Left hindlimb (tissue), 1 donor: ENCODE results near the gene SLC10A7.

Experiments
- DNase-seq: peaks from one replicate; pipeline ENCODE4 v3.0.0-alpha.2; 2018

SLC10A7 gene

DNA sequence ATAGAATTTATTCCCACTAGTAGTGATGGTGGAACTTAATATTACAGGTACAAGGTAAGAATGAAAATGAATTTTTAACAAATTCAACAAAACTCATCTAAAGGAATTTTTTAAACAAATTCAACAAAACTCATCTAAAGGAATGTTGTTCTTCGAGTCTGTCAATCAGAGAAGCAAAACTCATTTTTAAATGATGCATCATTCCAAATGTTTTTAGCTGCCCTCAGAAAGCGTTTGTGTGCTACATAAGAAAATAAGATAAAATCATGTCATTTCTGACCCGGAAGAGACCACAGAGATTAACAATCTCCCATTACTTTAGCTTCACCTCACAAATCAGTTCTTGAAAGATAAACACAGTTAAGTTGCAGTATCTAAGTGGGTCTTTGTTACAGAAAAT lies 178.0 kb downstream of the SLC10A7 start:
- no peak for DNase-seq

DNA sequence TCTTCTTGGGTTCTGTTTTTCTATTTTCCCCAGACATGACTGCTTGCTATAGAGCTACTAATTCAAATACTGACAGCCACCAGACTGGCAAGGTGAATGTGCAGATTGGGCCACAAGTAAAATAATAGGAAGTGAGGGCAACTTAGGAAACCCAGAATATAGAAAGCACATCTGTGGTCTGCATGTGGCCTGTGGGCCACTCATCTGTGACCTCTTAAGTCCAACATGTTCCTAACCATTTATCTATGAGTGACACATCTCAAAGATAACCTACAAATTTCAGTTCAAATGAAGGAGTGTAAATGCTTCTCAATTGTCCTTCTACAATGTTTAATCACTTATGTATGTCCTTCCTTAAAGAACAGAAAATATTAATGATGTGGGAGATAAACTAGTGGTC lies 178.5 kb downstream of the SLC10A7 start:
- DNase-seq, result no peak

DNA sequence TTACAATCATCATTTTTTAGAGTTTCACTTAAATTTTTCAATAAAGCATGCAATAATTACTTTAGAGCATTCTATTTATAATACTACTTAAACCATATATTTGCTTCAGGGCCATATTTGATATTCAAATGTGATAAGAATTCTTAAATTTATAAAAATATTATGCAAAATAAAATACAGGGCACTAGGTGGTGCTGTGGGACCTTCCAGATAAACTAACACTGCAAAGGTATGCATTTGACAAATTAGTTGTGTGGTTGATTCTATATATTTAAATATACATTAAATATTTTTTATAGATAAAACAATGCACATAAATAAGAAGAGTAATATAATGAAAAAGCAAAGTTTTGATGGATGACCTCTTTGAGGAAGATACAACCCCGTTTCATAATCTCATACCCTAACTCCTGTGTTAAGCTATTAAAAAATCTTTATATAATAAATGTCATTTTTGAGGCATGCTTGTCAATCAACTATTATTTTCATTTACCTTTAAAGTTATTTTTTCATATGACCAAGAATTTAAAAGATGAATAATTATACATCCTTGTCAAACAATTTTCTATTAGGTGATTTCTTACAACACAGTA lies 179.0 kb downstream of the SLC10A7 start:
- no peak for DNase-seq

DNA sequence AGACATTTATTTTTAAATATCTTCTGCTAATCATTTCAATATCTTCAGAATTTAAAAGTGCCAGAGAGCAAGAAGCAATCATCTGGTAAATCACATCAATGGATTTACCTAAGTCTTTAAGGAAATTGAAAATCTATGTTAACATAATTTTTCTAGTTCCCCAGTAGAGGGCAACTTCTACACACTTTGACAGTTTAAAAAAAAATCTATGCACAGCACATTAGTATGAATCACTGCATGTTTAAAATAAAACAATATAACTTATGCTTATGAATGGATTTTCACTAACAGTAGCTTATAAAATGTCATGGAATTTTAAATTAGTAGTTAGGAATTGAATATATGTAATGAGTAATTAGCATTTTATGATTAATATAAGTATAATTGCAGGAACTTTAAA lies 180.9 kb downstream of the SLC10A7 start:
- no peak for DNase-seq

DNA sequence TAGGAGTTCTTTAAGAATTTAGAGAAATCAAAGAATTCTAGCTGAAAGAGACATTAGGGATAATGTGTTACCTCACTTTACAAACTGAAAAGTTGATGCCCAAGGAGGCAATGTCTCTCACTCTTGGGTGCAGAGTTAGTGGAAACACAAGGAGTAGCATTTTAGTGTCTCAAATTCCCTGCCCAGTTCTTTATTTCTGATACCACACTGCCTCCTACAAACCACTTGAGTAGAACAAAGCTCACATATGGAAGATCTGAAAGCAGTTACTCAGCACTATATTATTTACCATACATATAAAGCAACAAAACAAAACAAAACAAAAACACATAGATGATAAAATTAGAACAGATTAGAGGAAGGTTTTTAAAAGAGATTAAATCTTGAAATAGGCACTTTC lies 183.2 kb downstream of the SLC10A7 start:
- DNase-seq, result no peak

DNA sequence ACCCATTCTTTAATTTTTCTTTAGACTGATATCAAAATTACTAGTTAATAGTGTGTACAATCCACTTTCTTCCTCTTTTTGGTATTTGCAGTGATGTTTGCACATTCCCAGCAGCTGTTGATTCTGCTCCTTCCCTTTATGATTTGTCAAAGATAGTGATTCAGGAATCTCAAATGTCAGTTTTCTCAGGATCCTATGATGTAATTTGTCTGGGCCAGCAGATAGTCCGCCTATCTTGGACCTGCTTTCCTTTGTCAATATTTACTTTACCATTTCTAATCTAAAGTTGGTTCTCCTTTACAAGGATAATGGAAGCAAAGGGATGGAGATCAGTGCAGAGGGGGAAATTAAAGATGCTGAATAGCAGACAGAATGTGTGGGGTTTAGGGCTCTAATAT lies 185.3 kb downstream of the SLC10A7 start:
- no peak for DNase-seq

DNA sequence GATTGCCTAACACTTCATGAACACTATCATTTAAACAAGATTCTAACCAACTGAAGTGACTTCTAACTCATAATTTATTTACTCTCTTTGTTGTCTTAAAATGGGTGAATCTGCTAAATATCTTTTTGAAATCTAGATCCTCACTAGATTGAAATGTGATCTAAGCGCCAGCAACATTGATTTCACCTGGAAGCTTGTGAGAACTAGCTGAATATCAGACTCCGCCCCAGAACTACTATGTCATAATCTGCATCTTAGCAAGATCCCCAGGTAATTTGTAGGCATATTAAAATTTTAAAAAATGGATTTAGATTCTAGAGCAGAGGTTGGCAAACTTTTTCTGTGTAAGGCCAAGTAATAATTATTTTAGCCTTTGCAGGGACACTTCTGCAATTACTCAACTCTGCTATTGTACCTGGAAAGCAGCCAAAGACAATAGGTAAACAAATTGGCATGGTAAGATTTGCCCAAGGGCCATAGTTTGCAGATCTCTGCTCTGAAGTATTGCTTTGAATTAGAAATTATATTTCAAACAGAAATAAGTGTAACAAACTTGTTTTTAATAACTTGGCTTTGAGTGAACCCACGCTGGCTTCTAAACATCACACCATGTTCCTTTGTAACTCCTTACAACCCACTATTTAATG lies 185.9 kb downstream of the SLC10A7 start:
- no peak for DNase-seq

DNA sequence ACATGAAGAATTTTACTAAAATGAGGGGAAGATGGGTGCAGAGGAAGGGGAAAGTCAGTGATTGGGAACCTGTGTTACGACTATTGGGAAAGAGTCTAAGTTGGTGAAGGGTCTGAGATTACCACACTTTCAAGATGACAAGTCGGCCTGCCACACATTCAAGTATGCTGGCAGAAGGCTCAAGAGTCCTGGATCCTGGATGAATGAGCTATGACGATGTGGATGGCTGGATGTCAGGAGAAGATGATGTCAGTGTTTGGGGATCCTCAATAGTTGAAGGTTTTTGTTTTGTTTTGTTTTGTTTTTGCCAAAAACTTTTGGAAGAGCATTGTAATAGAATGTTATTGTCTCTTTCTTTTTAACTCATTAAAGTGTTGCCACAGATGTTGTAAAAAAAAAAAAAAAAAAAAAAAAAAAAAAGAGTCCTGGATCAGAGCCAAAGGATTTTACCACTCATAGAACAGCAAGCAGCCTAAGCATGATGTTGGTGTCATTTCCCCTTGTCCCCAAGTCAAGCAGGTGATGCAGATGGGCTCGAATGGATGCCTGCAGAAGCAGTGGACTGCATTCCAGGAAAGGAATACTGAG lies 186.8 kb downstream of the SLC10A7 start:
- no peak for DNase-seq

DNA sequence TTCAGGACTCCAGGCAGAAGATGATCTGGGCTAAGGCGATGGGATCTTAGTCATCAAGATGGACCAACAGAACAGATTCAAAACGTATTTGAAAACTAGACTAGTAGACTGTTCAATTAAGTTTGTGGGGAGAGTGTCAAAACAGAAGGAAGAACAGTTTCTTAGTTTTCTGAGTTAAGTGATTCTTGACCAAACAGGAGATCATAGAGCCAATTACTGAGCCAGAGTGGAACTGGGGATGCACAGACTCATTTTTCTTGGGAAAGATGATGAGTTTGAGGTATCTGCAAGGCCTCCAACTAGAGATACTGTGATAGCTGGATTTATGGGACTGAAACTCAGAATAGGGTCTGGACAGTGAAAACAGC lies 187.9 kb downstream of the SLC10A7 start:
- no peak for DNase-seq

DNA sequence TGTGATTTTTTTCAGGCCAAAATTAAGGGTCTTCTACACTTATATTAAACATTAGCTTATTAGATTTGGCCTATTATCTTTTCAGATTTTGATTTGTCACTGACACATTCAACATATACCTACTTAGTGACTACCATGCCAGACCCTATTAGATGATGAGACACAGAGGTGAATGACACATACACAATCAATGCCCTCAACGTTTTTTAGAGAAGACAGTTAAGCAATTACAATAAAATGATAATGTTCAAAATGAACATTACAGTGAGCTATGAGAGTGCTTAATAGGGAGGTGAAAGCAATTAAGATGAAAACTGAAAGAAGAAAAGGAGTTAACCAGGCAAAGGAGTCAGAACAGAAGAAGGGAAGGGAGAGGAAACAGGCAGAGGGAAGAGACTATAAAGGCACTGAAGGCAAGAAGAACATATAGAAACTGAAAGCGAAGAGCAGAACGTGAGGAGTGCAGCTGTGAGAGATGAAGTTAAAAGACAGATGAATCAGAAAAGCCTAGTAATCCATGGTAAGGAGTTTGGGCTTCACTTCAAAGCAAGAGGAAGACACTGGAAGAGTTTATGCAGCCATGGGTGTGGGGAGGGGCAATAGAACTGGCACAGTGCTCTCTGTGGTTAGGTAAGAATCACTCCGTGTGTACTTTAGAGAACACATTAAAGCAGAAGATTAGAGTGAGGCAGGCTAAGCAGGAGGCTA lies 188.4 kb downstream of the SLC10A7 start:
- DNase-seq, result no peak

DNA sequence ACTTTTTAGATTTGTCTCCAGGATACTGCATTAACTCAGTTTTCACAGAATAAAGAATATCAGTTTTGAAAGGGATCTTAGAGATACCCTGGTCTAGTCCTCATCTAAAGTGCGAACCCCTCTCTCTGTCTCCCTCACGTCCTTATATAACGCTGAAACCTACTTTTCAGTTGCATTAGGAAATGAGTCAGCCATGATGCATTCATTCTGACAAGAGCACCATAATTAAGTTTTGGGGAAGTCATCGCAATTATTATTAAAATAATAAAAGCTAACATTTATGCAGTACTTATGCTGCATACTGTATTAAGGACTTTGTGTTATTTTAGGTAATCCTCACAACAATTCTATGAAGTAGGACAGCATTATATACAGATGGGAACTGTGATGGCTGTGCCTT lies 191.3 kb downstream of the SLC10A7 start:
- DNase-seq, result no peak

DNA sequence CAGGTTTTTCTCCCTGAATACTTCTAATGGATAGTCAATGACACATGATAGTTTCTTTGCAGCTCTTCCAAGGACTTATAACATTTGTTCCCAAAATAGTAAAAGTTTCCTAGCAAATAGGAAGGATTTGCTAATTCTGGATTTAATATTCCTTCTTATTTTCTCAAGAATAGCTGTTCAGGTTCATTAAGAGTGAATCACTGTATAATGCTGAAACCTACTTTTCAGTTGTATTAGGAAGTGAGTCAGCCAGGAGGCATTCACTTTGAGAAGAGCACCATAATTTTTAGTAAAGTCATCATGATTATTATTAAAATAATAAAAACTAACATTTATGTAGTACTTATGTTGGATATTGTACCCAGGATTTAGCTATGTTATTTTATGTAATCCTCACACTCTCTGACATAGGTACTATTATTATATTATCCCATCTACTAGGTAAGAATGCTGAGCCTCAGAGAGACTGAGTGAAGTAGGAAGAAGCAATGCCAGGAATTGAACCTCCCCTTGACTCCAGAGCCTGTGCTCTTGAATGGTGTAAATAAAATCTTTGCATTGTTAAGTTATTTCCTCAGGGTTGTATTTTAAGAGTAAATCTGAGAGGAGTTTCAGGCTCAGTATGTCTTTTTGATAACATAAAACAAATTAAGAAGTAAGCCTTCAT lies 192.6 kb downstream of the SLC10A7 start:
- no peak for DNase-seq

DNA sequence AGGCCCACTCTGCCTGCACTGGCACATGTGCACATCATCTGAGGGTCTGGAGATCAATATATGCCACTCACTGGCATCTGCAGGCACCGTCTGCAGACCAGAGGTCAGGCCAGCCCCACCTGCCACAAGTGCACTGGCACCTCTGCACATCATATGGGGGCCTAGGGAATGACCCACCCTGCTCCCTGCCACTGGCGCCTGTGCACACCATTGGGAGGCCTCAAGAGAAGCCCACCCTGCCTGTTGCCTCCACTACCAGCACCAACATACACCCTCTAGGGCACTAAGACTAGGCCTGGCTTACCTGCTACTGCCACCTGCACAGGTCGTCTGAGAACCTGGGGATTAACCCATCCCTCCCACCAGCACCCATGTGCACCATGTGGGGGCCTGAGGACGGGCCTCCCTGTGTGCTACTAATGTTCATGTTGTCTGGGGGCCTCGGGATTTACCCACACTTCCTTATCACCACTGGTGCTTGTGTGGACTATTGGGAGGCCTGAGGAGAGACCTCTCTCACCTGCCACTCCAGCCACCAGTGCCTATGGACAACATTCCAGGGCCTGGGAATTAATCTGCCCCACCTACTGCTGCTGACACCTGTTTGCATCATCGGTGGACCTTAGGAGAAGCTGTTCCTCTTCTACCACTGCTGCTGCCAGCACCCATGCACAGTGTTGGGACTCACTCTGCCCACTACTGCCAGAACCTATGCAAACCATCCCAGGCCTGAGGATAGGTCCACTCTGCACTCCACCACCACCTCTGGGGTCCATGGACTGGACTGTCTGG lies 193.7 kb downstream of the SLC10A7 start:
- DNase-seq, result no peak

DNA sequence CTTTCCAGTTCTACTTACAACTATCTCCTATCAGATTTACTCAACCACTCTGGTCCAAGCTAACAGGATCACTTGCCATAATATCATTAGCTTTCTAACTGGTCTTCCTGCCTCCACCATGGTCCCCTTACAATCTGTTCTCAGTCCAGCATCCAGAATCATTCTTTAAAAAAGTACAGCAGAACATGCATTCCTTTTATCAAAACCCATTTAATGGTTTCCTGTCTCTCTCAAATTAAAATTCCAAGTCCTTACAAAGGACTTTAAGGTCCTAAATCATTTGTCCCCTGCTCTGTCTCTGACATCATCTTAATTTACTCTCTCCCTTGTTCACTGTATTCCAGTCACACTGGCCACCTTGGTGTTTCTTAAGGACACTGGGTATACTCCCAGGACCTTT lies 202.8 kb downstream of the SLC10A7 start:
- DNase-seq, result no peak

DNA sequence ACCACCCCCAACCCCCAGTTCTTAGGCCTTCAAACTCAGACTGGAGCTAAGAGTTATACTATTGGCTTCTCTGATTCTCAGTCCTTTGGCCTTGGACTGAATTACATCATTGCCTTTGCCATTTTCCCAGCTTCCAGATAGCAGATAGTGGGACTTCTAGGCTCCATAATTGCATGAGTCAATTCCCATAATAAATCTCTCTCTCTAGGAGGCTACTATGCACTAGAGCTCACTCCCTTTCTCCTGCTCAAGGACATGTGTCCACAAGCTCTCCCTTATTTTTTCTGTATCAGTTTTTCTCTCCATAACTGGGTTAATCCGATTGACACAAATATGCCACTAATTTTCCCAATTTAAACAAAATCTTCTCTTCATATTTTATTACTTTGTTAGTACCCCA lies 204.0 kb downstream of the SLC10A7 start:
- no peak for DNase-seq

DNA sequence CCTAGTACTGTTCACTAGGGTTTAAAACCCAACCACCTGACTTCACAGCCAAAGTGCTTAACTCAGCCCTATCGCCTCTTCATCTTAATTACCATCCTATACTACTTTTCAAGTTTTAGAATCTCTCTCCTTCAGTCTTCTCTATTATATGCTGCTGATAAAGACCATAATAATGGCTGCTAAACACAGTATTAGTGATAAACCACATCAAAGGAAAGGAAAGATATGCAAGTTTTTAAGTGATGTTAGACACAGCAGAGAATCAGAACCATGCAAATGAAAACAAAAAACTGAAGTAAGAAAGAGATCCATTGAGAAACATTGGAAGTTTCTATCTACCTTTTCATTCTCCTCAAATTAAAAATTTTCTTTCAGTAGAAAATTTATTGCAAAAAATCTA lies 206.6 kb downstream of the SLC10A7 start:
- no peak for DNase-seq

DNA sequence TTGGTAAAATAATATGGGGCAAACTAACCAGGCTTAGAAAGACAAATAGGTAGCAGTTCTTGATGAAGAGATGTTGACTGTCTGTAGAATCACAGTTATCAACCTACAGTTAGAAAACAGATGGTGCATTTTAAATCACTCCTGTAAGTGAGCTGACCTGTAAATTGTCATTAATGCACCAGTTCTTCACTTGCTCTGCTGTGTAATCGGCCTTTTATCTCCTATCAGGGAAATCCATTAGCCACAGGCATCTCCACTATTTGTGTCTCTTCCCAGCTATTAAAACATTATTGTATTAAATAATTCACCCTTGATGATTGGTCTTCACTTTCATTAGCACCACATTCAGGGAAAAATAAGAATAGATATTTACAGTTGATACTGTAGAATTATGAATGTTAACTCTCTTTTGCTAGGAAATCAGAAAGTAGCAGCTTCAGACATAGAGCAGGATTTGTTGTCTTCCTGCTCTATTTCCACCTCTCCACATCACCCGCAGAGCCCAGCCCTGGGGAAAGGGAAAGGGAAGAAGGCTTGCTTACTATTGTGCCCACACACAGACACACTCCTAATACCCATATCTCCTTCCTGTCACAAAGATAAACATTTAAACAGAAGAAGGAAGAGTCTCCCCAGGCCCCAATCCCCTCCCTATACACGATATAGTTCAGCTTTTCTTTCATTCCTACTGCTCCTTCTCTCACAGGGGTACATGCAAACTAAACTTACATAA lies 210.3 kb downstream of the SLC10A7 start:
- DNase-seq, result no peak

DNA sequence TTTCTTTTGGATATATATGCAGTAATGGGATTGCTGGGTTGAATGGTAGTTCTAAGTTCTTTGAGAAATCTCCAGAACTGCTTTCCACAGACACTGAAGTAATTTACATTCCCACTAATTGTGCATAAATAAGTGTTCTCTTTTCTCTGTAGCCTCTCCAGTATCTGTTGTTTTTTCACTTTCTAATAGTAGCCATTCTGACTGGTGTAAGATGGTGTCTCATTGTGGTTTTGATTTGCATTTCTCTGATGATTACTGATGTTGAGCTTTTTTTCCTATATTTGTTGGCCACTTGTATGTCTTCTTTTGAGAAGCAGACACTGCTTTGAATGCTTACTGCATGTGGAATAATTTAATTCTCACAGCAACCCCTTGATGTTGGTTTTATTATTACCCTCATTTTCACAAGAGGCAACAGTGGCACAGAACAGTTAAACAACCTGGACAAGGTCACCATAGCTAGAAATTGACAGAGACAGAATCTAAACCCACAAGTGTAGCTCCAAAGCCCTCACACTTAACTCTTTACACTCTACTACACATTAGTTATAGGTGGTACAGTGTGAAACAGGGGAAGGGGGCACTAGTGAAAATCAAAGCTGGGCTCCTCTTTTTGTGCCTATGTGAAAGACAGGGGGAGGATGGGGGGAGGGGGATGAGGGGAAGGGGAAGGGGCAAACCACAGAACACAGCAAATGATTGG lies 211.3 kb downstream of the SLC10A7 start:
- DNase-seq, result no peak

DNA sequence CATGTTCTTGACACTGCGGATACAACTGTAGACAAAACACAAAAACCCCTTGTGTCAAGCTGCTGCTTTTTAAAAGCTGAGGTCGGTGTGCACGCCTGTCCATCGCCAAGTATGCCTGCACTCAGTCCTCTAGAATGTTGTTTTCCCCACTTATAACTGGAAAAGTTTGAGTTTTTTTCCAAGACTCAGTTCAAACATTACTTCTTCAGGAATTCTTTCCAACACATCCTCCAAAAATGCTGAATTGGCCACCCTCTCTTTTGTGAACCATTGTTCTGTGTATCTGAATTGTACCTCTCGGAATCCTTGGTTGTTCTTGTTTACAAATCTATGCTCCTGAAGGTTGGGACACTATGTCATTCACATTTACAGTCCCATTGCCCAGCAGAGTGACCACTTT lies 212.8 kb downstream of the SLC10A7 start:
- DNase-seq, result no peak

DNA sequence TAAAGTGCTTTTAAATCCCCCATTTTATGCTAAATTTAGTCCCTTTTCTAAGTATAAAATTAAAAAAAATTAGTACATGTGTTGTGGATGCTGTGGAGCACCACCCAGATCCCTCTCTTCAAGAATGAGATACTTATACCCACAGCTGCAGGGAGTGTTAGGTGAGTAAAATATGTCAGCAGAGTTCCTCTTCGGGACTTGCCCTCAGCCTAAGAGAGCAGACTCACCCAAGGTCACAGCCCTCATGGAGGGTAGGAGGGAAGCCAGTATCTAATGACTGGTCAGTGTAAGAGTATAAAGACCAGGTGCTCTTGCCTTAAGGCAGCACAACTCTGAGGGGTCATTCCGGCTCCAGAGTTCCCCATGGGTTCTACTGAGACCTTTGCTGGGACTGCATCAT lies 218.9 kb downstream of the SLC10A7 start:
- no peak for DNase-seq

DNA sequence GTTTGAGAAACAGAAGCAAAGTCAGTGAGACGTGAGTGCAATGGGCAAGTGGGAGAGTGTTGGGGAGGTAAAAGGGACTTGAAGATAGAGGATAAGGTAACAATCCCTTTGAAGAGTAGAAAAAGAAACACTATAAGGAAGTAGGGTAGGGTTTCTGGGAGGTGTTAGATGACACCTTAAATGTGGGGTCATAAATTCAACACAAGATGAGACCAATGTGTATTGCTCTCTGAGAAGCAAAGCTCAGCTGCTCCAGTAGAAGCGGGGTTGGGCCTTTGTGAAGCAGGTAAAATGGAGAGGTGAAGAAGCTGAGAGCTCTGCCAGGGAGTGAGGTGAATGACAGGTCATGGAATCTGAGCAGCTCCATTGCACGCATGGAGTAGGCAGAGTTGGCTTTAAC lies 222.1 kb downstream of the SLC10A7 start:
- DNase-seq, result no peak

DNA sequence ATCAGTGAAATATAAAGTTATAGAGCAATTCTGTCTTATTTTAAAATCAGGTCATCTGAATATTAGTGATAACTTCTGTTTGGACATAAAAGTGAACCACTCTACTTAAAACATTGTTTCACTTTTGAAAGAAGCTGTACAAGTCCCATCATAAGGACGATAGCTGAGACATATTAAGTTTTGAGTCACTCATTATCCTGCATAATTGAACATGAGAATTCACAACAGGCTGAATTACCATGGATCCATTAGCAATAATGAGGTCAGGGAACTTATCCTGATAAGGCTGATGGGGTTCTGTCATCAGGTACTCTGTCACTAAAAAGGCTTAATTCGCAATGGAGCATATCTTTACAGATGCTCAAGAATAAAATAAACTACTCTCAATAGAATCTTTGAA lies 227.0 kb downstream of the SLC10A7 start:
- DNase-seq, result no peak
